Urinary bladder (tissue), 4 donors: ENCODE results near the gene GLOD4. TPM values are rescaled to one million over a fixed set of nuclear protein-coding genes. Genes with fewer than 3 reads are reported as not detected.

Experiments used
- DNase-seq: peaks from one replicate; pipeline ENCODE4 v3.0.0-alpha.2; 2015; ENCODE audit errors: extremely low spot score
- H3K27ac ChIP-seq: one replicate; pipeline ENCODE4 v1.5.1; 2013; ENCODE audit warnings: low read depth, mild to moderate bottlenecking, moderate library complexity
- H3K36me3 ChIP-seq: one replicate; pipeline ENCODE4 v1.6.1; 2013; ENCODE audit warnings: mild to moderate bottlenecking, moderate library complexity; ENCODE audit not compliant: insufficient read depth
- H3K4me1 ChIP-seq: one replicate; pipeline ENCODE4 v1.6.1; 2013; ENCODE audit warnings: mild to moderate bottlenecking, moderate library complexity; ENCODE audit not compliant: insufficient read depth
- H3K4me3 ChIP-seq: one replicate; pipeline ENCODE4 v1.5.1; 2013; ENCODE audit warnings: low read depth, low read length
- WGBS: extraction: QIAGEN DNeasy Blood & Tissue Kit; methylation state at CpG from one replicate; pipeline ENCODE4 v1.1.7; 2013; 5-methylcytosine and 5-hydroxymethylcytosine counted together
- polyA plus RNA-seq: library from polyadenylated mRNA; stranded (reverse); fragments of 200-250 nt; gene quantifications from one replicate; pipeline ENCODE4 v1.2.3, GENCODE V29; 2013
- total RNA-seq: library from RNA; depleted of rRNA; stranded (reverse); fragments of >200 nt; gene quantifications from one replicate; pipeline ENCODE4 v1.2.3, GENCODE V29; 2014
- donor health status: healthy with polysubstance abuse.
- donor health status: healthy.

The GLOD4 gene
- total and polyA plus RNA-seq, 2 donors: 41.0 to 44.0 TPM

DNA sequence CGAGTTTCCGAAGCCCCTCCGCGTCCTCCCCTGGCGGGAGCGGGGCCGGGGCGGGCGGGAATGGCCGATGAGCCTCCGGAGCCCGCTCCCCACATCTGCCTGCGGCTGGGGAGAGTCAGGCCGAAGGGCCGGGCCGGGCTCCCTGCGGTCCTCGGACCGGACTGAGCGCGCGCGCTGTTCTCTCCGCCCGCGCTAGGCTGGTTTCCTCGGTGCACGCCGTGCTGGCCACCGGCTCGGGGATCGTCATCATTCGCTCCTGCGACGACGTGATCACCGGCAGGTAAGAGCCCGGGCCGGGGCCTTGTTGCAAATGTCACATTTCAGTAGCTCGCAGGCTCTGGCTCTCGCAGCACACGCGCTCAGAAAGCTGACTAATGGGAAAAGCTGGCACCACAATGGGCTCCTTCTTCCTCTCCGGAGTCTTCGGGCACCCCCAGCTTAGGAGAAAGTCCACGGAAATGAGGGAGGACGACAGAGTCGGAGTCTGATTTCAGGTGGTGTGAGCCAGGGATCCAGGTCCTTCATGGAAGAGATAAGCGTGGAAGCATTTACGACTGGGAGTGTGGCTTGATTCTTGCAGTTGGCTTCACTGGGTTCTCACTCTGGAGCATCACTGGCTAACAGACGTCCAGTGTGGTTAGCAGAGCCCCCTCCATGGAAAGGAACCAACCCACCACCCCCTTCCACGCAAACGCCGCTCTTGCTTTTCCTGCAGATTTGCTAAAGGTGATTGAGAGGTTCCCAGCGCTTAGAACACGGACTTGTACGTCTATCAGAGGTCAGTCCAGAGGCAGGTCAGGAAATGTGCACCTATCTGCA, 49.0 kb downstream of the GLOD4 start:
- WGBS: 5% methylated on average over 57 of the region's 57 CpGs
- no peaks in the 10 kb centered on the region for H3K36me3 ChIP-seq
- no peak for DNase-seq
- H3K4me1 ChIP-seq: no peaks in the 10 kb centered on the region
- peak overlapping the region; percentile 81 for H3K27ac ChIP-seq
- peak overlapping the region; percentile 88 for H3K4me3 ChIP-seq

DNA sequence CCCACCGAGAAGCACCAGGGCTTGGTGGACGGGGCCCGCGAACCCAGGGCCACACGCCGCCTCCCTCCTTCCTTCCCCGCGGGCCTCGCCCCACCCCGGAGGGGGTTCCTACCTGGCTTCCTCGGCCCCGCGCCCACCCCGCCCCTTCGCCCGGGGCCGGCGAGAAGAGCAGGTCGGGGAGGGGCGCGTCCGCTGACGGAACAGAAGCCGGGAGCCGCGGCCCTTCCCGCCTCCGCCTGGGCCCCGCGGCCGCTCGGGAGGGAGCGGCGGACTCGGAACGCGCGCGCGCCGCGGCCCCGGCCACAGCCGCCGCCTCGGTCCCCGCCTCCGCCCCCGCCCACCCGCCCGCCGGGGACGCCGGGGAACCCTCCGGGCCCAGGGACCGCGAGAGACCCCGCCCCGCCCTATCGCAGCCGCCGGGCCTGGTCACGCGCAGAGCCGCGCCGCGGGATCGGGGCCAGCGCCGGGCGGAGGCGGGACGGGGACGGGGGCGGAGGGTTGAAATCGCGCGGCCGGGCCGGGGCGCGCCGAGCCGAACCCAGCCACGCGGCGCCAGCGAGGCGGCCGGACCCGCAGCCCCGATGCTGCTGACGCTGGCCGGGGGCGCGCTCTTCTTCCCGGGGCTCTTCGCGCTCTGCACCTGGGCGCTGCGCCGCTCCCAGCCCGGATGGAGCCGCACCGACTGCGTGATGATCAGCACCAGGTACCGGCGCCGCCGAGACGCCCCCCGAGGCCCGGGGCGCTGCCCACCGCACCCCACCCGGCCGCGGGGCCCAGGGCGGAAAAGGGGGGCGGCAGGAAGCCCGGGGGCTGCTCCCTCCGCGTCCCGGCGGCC, 49.8 kb downstream of the GLOD4 start, which contains the start of gene TLCD3A:
TLCD3A (plus strand) TSS at position 530 of the 835 bp plus-strand sequence; CDS start at position 582, 52 bp downstream.
- under 1% methylated on average over 126 of the region's 126 CpGs for WGBS
- Histone ChIP-seq H3K4me1 (no peaks in the 10 kb centered on the region), H3K27ac (peak within 1 kb of the TSS; percentile 90), H3K36me3 (no peaks in the 10 kb centered on the region), H3K4me3 (peak within 1 kb of the TSS; percentile 88)
- DNase-seq: no peak

DNA sequence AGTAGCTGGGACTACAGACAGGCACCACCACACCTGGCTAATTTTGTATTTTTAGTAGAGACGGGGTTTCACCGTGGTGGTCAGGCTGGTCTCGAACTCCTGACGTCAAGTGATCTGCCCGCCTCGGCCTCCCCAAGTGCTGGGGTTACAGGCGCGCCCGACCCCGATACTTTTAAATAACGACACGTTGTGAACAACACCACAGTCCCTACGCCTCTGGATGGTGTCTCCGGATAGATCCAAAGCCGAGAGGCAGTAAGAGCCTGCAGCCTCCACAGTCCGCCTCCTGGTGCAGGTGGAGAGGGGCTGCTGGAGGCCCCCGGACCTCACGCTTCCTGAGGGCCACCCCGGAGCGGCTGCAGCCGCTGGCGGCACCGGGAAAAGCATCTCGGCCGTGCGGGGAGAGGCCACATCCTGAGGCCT, 50.4 kb downstream of the GLOD4 start:
- Histone ChIP-seq H3K27ac (peak overlapping the region; percentile 90), H3K4me3 (peak overlapping the region; percentile 88), H3K4me1 (no peaks in the 10 kb centered on the region), H3K36me3 (no peaks in the 10 kb centered on the region)
- WGBS: 8% methylated on average over 26 of the region's 26 CpGs
- no peak for DNase-seq

DNA sequence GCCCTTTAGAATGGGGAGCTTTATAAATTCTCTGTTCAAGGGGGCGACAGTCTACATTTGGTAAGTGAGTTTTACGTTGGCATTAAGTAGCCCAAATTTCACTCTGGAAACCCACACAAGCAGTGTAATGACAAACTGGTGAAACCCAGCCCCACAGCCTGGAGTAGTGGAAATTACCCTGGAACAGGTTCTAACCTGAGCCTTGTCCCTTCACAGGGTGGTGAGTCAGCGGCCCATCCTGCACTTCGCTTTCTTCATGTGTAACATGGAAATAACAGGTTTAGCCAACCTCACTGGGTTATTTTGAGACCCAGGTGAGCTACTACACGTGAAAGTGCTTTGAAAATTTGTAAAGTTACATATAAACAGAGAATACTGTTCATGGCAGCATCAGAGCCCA, 53.2 kb downstream of the GLOD4 start:
- Histone ChIP-seq H3K4me1 (no peaks in the 10 kb centered on the region), H3K36me3 (no peaks in the 10 kb centered on the region), H3K27ac (peak overlapping the region; percentile 68), H3K4me3 (no peak overlapping the region)
- 81% methylated on average over 5 of the region's 5 CpGs for WGBS
- no peak for DNase-seq

DNA sequence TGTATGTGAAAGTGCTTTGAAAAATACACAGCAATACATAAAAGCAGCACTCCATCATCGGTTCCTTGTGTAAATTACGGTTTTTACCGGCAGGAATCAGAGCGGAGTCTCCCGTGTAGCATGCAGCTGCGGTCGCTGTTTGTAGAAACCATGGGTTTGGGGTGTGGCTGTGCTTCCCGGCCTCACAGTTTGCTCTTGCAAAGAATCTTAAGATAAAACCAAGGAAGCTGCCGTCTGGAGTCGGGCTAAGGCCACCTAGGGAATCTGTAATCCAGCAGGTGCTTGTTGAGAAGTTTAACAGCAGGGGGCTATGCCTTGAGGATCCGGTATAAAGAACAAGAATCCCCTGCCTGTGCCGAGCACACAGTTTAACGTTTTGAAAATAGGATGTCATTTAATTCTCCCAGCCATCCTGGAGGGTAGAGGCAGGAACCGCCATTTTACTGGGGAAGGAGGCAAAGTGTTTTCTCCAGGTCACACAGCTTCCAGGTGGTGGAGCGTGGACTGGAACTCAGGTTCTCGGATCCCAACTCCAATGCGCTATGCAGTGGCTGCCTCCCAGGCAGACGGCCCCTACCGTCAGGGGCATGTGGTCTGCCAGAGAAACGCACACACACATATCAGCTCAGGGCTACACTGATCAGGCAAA, 55.7 kb downstream of the GLOD4 start:
- WGBS: 55% methylated on average over 20 of the region's 20 CpGs
- Histone ChIP-seq H3K36me3 (no peaks in the 10 kb centered on the region), H3K27ac (peak overlapping the region; percentile 33), H3K4me3 (no peak overlapping the region), H3K4me1 (no peaks in the 10 kb centered on the region)
- no peak for DNase-seq

DNA sequence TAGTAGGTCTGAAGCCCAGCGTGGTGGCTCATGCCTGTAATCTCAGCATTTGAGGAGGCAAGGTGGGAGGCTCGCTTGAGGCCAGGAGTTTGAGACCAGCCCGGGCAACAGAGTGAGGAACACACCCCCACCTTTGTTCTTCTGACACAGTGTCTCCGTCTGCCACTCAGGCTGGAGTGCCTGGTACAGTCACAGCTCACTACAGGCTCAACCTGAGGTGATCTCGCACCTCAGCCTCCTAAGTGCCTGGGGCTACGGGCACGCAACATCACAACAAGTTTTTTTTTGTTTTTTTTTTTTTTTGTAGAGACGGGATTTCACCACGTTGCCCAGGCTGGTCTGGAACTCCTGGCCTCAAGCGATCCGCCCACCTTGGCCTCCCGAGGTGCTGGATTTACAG, 56.3 kb downstream of the GLOD4 start:
- H3K4me3 ChIP-seq: no peak overlapping the region
- DNase-seq: no peak
- peak overlapping the region; percentile 71 for H3K27ac ChIP-seq
- no peaks in the 10 kb centered on the region for H3K4me1 ChIP-seq
- 69% methylated on average over 12 of the region's 12 CpGs for WGBS
- H3K36me3 ChIP-seq: no peaks in the 10 kb centered on the region

DNA sequence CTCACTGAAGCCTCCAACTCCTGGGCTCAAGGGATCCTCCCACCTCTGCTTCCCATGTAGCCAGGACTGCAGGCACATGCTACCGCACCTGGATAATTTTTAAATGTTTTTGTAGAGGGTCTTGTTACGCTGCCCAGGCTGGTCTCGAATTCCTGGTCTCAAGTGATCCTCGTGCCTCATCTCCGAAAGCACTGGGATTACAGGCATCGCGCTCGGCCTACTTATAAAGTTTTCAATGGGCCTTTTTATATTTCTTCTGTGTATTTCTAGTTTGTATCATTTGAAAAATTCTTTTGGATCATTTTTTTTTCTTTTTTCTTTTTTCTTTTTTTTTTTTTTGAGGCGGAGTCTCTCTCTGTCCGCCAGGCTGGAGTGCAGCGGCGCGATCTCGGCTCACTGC, 57.0 kb downstream of the GLOD4 start:
- no peak for DNase-seq
- no peak overlapping the region for H3K4me3 ChIP-seq
- H3K27ac ChIP-seq: no peak overlapping the region
- no peaks in the 10 kb centered on the region for H3K4me1 ChIP-seq
- WGBS: 95% methylated on average over 14 of the region's 14 CpGs
- H3K36me3 ChIP-seq: no peaks in the 10 kb centered on the region

DNA sequence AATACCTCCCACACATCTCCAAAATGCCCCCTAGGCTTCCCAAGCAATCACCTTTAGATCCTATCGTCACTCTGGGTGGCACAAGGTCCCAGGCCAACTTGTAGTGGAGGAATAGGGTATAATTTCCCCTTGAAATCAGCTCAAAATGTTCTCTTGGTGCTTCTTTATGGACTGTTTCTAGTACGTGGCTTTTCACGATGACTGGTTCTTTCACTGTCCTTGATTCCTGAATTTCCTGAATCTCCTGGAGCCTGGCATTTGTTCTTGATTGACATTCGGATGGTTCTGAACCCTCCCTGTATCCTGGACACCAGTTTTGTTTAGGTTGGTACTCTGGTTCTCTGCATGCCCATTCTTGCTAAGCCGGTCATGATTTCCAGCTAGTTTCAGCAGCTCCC, 60.5 kb downstream of the GLOD4 start:
- H3K4me3 ChIP-seq: no peak overlapping the region
- H3K36me3 ChIP-seq: no peaks in the 10 kb centered on the region
- no peak overlapping the region for H3K27ac ChIP-seq
- 73% methylated on average over 5 of the region's 5 CpGs for WGBS
- DNase-seq: no peak
- H3K4me1 ChIP-seq: no peaks in the 10 kb centered on the region

DNA sequence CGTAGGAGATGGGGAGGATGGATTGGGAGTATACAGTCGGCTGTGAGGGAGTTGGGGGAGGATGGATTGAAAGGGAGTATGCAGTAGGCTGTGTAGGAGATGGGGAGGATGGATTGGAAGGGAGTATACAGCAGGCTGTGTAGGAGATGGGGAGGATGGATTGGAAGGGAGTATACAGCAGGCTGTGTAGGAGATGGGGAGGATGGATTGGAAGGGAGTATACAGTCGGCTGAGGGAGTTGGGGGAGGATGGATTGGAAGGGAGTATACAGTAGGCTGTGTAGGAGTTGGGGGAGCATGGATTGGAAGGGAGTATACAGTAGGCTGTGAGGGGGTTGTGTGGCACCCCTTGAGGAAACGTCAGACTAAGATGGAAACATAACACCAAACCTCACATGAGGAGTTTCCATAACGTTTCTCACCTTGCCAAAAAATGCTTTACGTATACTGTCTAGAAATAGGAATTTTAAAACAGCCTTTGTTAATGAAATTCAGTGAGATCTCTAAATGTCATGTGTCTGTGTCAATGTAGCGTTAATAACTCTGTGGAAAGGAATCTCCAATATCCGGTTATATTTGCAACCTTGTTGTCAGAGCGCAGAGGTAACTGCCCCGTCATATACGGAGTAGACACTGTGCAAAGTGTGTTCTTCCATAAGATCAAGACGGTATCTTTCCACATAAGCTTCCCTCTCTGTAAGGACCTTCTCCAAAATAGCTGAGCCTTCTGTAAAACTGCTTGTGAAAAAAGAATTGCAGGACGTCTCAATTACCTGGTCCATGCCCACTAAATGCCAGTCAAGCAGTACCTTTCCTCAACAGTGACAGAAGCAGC, 61.2 kb downstream of the GLOD4 start:
- 79% methylated on average over 13 of the region's 13 CpGs for WGBS
- Histone ChIP-seq H3K27ac (no peak overlapping the region), H3K36me3 (no peaks in the 10 kb centered on the region), H3K4me3 (no peak overlapping the region), H3K4me1 (no peaks in the 10 kb centered on the region)
- DNase-seq: no peak

DNA sequence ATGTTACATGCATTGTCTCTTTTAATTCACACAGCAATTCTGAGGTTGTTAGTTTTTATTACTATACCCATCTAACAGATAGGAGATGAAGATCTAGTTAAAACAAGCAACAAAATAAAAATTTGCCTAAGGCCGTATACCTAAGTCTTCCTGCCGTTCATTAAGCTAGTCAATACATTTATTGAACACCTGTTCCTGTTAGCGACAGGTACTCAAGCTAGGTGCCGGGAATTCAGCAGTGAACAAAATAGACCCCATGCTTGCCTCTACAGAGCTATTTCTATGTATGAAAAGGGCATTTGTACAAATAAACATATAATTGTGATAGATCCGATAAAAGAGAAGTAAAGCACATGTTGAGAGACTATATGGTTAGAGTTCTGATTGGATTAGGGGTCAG, 64.0 kb downstream of the GLOD4 start:
- Histone ChIP-seq H3K27ac (no peak overlapping the region), H3K36me3 (no peaks in the 10 kb centered on the region), H3K4me3 (no peak overlapping the region), H3K4me1 (no peaks in the 10 kb centered on the region)
- WGBS: 95% methylated on average over 5 of the region's 5 CpGs
- DNase-seq: no peak
